SK-N-MC (cell line): ENCODE measurements around the gene ATL1.
A peak's percentile ranks its signal among the peaks of the same experiment; 100 is the strongest.

Experiments used
- DNase-seq: peaks from one replicate; pipeline ENCODE4 v3.0.0-alpha.2; 2011; ENCODE audit warnings: low read depth, low spot score
- H3K27ac ChIP-seq: fragments of 200-600 bp; sonication (generic); 2 replicates; pipeline ENCODE4 v1.5.1; 2016; ENCODE audit warnings: mixed run types
- H3K36me3 ChIP-seq: fragments of 200-600 bp; sonication (generic); 2 replicates; pipeline ENCODE4 v1.6.1; 2017; ENCODE audit warnings: antibody characterized with exemption, low read length, mixed read lengths; ENCODE audit not compliant: insufficient read depth
- H3K4me3 ChIP-seq: fragments of 200-600 bp; sonication (generic); 2 replicates; pipeline ENCODE4 v1.5.1; 2016
- H3K9ac ChIP-seq: fragments of 200-600 bp; sonication (generic); 2 replicates; pipeline ENCODE4 v1.8.0; 2017; ENCODE audit warnings: mixed run types, mixed read lengths; ENCODE audit not compliant: insufficient read length
- H3K9me3 ChIP-seq: fragments of 200-600 bp; sonication (generic); 2 replicates; pipeline ENCODE4 v1.6.1; 2017; ENCODE audit warnings: low read depth, mild to moderate bottlenecking, antibody characterized with exemption, low read length, moderate library complexity, mixed read lengths
- EZH2 ChIP-seq: fragments of 200-600 bp; sonication (generic); IDR thresholded peaks from one replicate; pipeline ENCODE4 v1.6.1; 2017; ENCODE audit warnings: antibody characterized with exemption
- FOXP2 ChIP-seq: optimal IDR thresholded peaks from 2 replicates; pipeline ENCODE3; 2011; ENCODE audit warnings: mild to moderate bottlenecking, moderate library complexity; ENCODE audit not compliant: insufficient read depth; ENCODE audit errors: extremely low read length, control extremely low read depth
- POLR2AphosphoS5 ChIP-seq: IDR thresholded peaks from 2 replicates; pipeline ENCODE4 v1.6.1; 2012; ENCODE audit warnings: mild to moderate bottlenecking, low read depth, low read length, borderline replicate concordance

Gene ATL1

GRCh38 chr14:50602035-50602434, 42.1 kb downstream of the ATL1 start:
- no peak for DNase-seq
- Histone ChIP-seq H3K27ac (no peak overlapping the region), H3K9me3 (no peaks in the 10 kb centered on the region), H3K36me3 (no peaks in the 10 kb centered on the region), H3K9ac (no peak overlapping the region), H3K4me3 (no peak overlapping the region)
- TF ChIP-seq POLR2AphosphoS5 (no peak), FOXP2 (no peak), EZH2 (no peak)

- Histone ChIP-seq H3K36me3 (no peaks in the 10 kb centered on the region), H3K9me3 (no peaks in the 10 kb centered on the region), H3K9ac (no peak overlapping the region), H3K27ac (no peak overlapping the region), H3K4me3 (no peak overlapping the region)
- no peak for DNase-seq
- TF ChIP-seq FOXP2 (no peak), EZH2 (no peak), POLR2AphosphoS5 (no peak)
Observed at GRCh38 chr14:50603565-50603964, 43.6 kb downstream of the ATL1 start.

- H3K36me3 ChIP-seq = no peaks in the 10 kb centered on the region
- H3K9ac ChIP-seq = peak overlapping the region; percentile 10
- no peaks in the 10 kb centered on the region for H3K9me3 ChIP-seq
- TF ChIP-seq POLR2AphosphoS5 (no peak), FOXP2 (no peak), EZH2 (no peak)
- H3K4me3 ChIP-seq = no peak overlapping the region
- no peak for DNase-seq
- peak overlapping the region; percentile 49; the same call in 1 of the 2 replicates for H3K27ac ChIP-seq
Observed at GRCh38 chr14:50605766-50606165, 45.8 kb downstream of the ATL1 start.

GRCh38 chr14:50606468-50606867, 46.5 kb downstream of the ATL1 start:
- Histone ChIP-seq H3K9me3 (no peaks in the 10 kb centered on the region), H3K27ac (no peak overlapping the region), H3K9ac (no peak overlapping the region), H3K36me3 (no peaks in the 10 kb centered on the region), H3K4me3 (no peak overlapping the region)
- DNase-seq = no peak
- no peak for TF ChIP-seq EZH2
- TF ChIP-seq POLR2AphosphoS5 = no peak
- no peak for TF ChIP-seq FOXP2

GRCh38 chr14:50607181-50607580, 47.2 kb downstream of the ATL1 start:
- no peak for DNase-seq

GRCh38 chr14:50607761-50608160, 47.8 kb downstream of the ATL1 start:
- TF ChIP-seq EZH2 (no peak), POLR2AphosphoS5 (no peak), FOXP2 (no peak)
- H3K27ac ChIP-seq = no peak overlapping the region

More at GRCh38 chr14:50607181-50607580, 47.2 kb downstream of the ATL1 start:
- Histone ChIP-seq H3K9ac (no peak overlapping the region), H3K9me3 (no peaks in the 10 kb centered on the region), H3K36me3 (no peaks in the 10 kb centered on the region), H3K4me3 (no peak overlapping the region), H3K27ac (no peak overlapping the region)
- TF ChIP-seq POLR2AphosphoS5 (no peak), FOXP2 (no peak), EZH2 (no peak)

GRCh38 chr14:50608302-50608851, 48.4 kb downstream of the ATL1 start:
- TF ChIP-seq POLR2AphosphoS5 (no peak), EZH2 (no peak), FOXP2 (no peak)
- no peak for DNase-seq
- Histone ChIP-seq H3K4me3 (no peak overlapping the region), H3K9me3 (no peaks in the 10 kb centered on the region), H3K27ac (no peak overlapping the region), H3K36me3 (no peaks in the 10 kb centered on the region), H3K9ac (no peak overlapping the region)

More at GRCh38 chr14:50607761-50608160, 47.8 kb downstream of the ATL1 start:
- DNase-seq = no peak
- Histone ChIP-seq H3K9ac (no peak overlapping the region), H3K9me3 (no peaks in the 10 kb centered on the region), H3K36me3 (no peaks in the 10 kb centered on the region), H3K4me3 (no peak overlapping the region)

GRCh38 chr14:50610465-50610864, 50.5 kb downstream of the ATL1 start:
- no peak for DNase-seq
- Histone ChIP-seq H3K36me3 (no peaks in the 10 kb centered on the region), H3K9me3 (no peaks in the 10 kb centered on the region), H3K9ac (no peak overlapping the region), H3K27ac (no peak overlapping the region), H3K4me3 (no peak overlapping the region)
- TF ChIP-seq EZH2 = no peak
- no peak for TF ChIP-seq POLR2AphosphoS5
- no peak for TF ChIP-seq FOXP2

- DNase-seq = no peak
- Histone ChIP-seq H3K4me3 (no peak overlapping the region), H3K9me3 (no peaks in the 10 kb centered on the region), H3K27ac (no peak overlapping the region), H3K36me3 (no peaks in the 10 kb centered on the region), H3K9ac (no peak overlapping the region)
- no peak for TF ChIP-seq EZH2
- no peak for TF ChIP-seq FOXP2
- no peak for TF ChIP-seq POLR2AphosphoS5
Observed at GRCh38 chr14:50612806-50613205, 52.9 kb downstream of the ATL1 start.
